Measurements from ENCODE around the gene NPHP4.

NPHP4 gene

DNA sequence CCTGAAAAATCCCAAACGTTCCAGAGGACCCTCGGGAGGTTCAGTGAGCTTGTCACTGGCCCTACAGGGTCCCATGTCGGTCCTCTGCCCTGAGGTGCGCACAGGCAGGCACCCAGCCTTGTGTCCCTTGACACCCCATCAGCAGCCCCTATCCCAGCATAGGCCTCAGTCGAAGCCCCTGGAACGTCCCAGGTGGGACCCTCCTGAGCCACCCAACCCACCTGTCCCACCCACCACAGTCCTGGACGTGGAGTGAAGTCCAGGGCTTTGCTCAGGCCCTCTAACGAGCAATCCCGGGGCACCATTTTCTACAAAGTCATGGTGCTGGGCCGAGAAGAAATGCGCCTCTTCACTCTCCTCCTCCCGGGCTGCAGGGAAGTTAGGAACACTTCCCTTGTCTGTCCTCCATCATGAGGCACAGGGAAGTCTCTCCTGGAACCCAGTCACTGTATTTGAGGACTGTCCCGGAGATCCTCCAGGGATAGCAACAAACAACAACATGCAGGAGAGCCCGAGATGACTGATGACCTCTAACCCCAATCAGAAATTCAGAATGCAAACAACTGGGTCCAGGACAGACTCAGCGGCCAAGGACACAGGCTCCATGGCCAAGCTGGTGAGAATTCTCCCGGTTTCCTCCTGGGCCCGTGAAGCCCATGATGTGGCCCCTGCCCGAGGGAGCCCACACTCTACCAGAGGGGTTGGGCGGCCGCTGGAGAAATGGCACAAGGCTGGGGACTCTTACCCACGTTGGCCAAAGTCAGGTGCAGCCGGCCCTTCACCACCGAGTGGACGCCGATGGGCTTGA lies 105.5 kb downstream of the NPHP4 start:
- H3K9ac ChIP-seq (ENCODE audit: insufficient read length) = no peak overlapping the region
- TF ChIP-seq FOXP2 (optimal IDR thresholded peaks at IDR 0.05; ENCODE audit: control extremely low read depth, extremely low read length, insufficient read depth) = no peak
- TF ChIP-seq EZH2 (IDR thresholded peaks at IDR 0.05) = no peak
- no peak for TF ChIP-seq POLR2AphosphoS5 (IDR thresholded peaks at IDR 0.05; ENCODE audit: borderline replicate concordance, low read depth, low read length)
- H3K36me3 ChIP-seq (ENCODE audit: insufficient read depth, low read length) = no peaks in the 10 kb centered on the region
- no peak overlapping the region for H3K4me3 ChIP-seq
- no peaks in the 10 kb centered on the region for H3K9me3 ChIP-seq (ENCODE audit: low read depth, low read length)
- no peak overlapping the region for H3K27ac ChIP-seq
- no peak for DNase-seq (ENCODE audit: low read depth, low spot score)

GRCh38 chr1:5886140-5886483 lies 106.1 kb downstream of the NPHP4 start:
- TF ChIP-seq POLR2AphosphoS5 (IDR thresholded peaks at IDR 0.05; ENCODE audit: borderline replicate concordance, low read depth, low read length) (no peak), FOXP2 (optimal IDR thresholded peaks at IDR 0.05; ENCODE audit: control extremely low read depth, extremely low read length, insufficient read depth) (no peak)
- Histone ChIP-seq H3K9ac (ENCODE audit: insufficient read length) (no peak overlapping the region), H3K36me3 (ENCODE audit: insufficient read depth, low read length) (no peaks in the 10 kb centered on the region), H3K27ac (no peak overlapping the region), H3K9me3 (ENCODE audit: low read depth, low read length) (no peaks in the 10 kb centered on the region), H3K4me3 (no peak overlapping the region)
- no peak for DNase-seq (ENCODE audit: low read depth, low spot score)

DNA sequence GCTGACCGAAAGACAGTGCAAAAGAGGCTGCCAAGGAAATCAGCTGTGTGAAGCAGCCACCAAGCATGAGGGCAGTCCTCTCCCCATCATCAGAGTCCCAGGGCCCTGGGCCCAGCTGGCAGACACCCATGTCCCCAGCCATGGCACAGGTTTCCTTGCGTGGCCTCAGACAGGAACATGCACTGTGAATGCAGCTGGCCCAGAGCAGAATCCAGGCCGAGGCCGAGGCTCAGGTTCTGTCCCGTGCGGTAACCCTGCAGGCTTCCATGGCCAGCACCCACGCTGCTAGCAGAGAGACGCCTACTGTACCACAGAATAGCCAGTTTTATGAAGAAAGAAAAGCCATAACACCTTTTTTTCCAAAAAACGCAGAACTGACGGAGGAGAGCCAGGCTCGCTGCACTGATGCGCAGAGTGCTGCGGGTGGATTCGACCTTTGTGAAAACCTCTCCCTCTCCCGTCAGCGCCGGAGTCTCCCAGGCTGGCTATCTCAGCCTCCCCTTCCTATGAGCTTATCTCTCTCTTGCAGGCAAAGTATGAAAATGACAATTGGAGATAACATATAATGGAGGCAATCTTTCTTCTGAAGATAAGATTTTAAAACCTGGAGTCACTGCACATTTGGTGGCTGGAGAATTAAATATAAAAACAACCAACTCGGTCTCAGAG lies 106.6 kb downstream of the NPHP4 start:
- Histone ChIP-seq H3K4me3 (no peak overlapping the region), H3K9ac (ENCODE audit: insufficient read length) (no peak overlapping the region), H3K36me3 (ENCODE audit: insufficient read depth, low read length) (no peaks in the 10 kb centered on the region; the same call in 1 of the 2 replicates), H3K27ac (no peak overlapping the region), H3K9me3 (ENCODE audit: low read depth, low read length) (no peaks in the 10 kb centered on the region)
- TF ChIP-seq FOXP2 (optimal IDR thresholded peaks at IDR 0.05; ENCODE audit: control extremely low read depth, extremely low read length, insufficient read depth) = no peak
- no peak for TF ChIP-seq POLR2AphosphoS5 (IDR thresholded peaks at IDR 0.05; ENCODE audit: borderline replicate concordance, low read depth, low read length)
- no peak for DNase-seq (ENCODE audit: low read depth, low spot score)

GRCh38 chr1:5884110-5884509 lies 108.1 kb downstream of the NPHP4 start:
- TF ChIP-seq EZH2 (IDR thresholded peaks at IDR 0.05) = no peak
- Histone ChIP-seq H3K9ac (ENCODE audit: insufficient read length) (no peak overlapping the region), H3K9me3 (ENCODE audit: low read depth, low read length) (no peaks in the 10 kb centered on the region), H3K36me3 (ENCODE audit: insufficient read depth, low read length) (peaks cover 6% of the 10 kb centered on the region; the same call in 1 of the 2 replicates), H3K27ac (no peak overlapping the region), H3K4me3 (no peak overlapping the region)
- DNase-seq (ENCODE audit: low read depth, low spot score) = no peak

DNA sequence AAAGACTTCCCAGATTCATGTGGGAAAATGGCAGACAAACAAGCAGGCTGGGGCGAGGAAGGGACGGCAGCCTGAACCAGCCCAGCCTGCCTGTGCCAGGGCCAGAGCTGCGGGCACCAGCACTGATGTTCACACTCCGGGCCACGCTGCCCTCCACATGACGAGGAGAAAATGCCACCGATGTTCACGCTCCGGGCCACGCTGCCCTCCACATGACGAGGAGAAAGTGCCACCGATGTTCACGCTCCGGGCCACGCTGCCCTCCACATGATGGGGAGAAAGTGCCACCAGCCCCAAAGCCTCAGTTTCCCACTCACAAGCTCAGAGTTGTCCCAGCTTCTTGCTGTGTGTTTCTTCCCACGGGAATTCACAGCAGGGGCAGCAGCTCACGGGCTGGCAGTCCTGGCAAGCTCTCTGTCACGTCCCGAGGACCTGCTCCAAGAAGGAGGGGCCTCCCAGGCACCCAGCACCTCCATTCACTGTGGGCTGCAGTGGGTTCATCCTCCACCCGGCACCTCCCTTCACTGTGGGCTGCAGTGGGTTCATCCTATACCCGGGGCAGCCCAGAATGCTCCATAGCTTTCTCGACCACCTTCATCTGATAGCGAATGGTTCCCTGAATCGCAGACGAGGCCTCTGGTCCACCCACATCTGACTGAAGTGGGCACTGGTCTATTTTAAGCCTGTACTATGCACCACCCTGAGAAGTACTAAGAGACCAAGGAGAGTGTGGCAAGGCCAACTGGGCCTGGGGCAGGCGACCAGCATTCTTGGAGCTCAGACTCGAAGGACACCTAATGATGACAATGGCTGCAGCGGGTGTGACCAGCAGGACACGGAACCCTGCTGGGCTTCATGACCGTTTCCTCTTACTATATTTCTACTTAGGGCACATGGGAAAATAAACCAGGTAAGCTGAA lies 108.8 kb downstream of the NPHP4 start:
- DNase-seq (ENCODE audit: low read depth, low spot score) = no peak
- Histone ChIP-seq H3K9ac (ENCODE audit: insufficient read length) (no peak overlapping the region), H3K4me3 (no peak overlapping the region), H3K9me3 (ENCODE audit: low read depth, low read length) (no peaks in the 10 kb centered on the region), H3K36me3 (ENCODE audit: insufficient read depth, low read length) (peaks cover 6% of the 10 kb centered on the region; the same call in 1 of the 2 replicates), H3K27ac (no peak overlapping the region)
- TF ChIP-seq POLR2AphosphoS5 (IDR thresholded peaks at IDR 0.05; ENCODE audit: borderline replicate concordance, low read depth, low read length) (no peak), EZH2 (IDR thresholded peaks at IDR 0.05) (no peak), FOXP2 (optimal IDR thresholded peaks at IDR 0.05; ENCODE audit: control extremely low read depth, extremely low read length, insufficient read depth) (no peak)

DNA sequence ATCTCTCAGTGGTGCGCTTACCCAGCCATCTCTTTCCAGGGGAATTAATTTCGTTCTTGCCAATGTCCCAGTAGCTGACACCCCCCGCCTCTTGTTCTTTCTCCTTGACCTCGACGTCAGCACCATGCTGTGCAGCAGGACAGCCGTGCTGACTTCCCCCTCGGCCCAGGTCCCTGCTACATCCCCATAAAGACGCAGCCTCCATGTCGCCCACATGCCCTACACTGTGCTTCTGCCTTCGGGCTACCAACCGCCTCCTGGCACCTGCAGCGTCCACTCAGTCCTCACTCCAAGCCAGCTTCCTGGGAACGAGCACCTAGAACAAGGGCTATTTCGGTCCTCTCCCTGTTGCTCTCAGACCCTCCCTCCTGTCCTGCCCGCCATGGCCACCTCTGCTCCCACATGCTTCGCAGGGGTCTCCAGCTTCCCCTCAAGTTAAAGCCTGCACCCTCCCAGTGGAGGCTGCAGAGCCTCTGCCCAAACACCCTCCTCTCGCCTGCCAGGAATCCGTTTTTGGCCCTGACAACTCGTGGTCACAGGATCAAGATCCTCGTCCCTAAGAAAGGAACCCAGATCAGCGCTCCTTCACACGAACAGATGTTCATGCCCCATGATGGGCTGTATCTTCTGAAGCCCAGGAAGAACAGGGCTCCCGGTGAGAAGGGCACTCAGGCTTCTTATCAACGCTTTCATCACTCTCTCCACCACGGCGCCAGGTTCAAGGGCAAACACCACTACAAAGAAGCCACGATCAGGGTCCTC lies 109.7 kb downstream of the NPHP4 start:
- no peak for DNase-seq (ENCODE audit: low read depth, low spot score)
- H3K4me3 ChIP-seq = no peak overlapping the region
- H3K36me3 ChIP-seq (ENCODE audit: insufficient read depth, low read length) = peaks cover 6% of the 10 kb centered on the region; the same call in 1 of the 2 replicates
- no peaks in the 10 kb centered on the region for H3K9me3 ChIP-seq (ENCODE audit: low read depth, low read length)
- no peak for TF ChIP-seq POLR2AphosphoS5 (IDR thresholded peaks at IDR 0.05; ENCODE audit: borderline replicate concordance, low read depth, low read length)
- no peak for TF ChIP-seq FOXP2 (optimal IDR thresholded peaks at IDR 0.05; ENCODE audit: control extremely low read depth, extremely low read length, insufficient read depth)
- no peak for TF ChIP-seq EZH2 (IDR thresholded peaks at IDR 0.05)
- H3K27ac ChIP-seq = no peak overlapping the region
- H3K9ac ChIP-seq (ENCODE audit: insufficient read length) = no peak overlapping the region

- H3K9ac ChIP-seq (ENCODE audit: insufficient read length) = no peak overlapping the region
- TF ChIP-seq EZH2 (IDR thresholded peaks at IDR 0.05) (no peak), FOXP2 (optimal IDR thresholded peaks at IDR 0.05; ENCODE audit: control extremely low read depth, extremely low read length, insufficient read depth) (no peak), POLR2AphosphoS5 (IDR thresholded peaks at IDR 0.05; ENCODE audit: borderline replicate concordance, low read depth, low read length) (no peak)
- H3K36me3 ChIP-seq (ENCODE audit: insufficient read depth, low read length) = peaks cover 6% of the 10 kb centered on the region; the same call in 1 of the 2 replicates
- no peak overlapping the region for H3K4me3 ChIP-seq
- DNase-seq (ENCODE audit: low read depth, low spot score) = no peak
- H3K9me3 ChIP-seq (ENCODE audit: low read depth, low read length) = no peaks in the 10 kb centered on the region
- no peak overlapping the region for H3K27ac ChIP-seq
Measured at GRCh38 chr1:5881526-5882222, 110.6 kb downstream of the NPHP4 start.

Measured in SK-N-MC (cell line).